Measurements from ENCODE around the gene RASSF4.

The RASSF4 gene

GRCh38 chr10:44935201-44935965, 24.2 kb upstream of the RASSF4 start:
- TF ChIP-seq, protein P1, sequence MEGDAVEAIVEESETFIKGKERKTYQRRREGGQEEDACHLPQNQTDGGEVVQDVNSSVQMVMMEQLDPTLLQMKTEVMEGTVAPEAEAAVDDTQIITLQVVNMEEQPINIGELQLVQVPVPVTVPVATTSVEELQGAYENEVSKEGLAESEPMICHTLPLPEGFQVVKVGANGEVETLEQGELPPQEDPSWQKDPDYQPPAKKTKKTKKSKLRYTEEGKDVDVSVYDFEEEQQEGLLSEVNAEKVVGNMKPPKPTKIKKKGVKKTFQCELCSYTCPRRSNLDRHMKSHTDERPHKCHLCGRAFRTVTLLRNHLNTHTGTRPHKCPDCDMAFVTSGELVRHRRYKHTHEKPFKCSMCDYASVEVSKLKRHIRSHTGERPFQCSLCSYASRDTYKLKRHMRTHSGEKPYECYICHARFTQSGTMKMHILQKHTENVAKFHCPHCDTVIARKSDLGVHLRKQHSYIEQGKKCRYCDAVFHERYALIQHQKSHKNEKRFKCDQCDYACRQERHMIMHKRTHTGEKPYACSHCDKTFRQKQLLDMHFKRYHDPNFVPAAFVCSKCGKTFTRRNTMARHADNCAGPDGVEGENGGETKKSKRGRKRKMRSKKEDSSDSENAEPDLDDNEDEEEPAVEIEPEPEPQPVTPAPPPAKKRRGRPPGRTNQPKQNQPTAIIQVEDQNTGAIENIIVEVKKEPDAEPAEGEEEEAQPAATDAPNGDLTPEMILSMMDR (IDR thresholded peaks at IDR 0.05): no peak

DNA sequence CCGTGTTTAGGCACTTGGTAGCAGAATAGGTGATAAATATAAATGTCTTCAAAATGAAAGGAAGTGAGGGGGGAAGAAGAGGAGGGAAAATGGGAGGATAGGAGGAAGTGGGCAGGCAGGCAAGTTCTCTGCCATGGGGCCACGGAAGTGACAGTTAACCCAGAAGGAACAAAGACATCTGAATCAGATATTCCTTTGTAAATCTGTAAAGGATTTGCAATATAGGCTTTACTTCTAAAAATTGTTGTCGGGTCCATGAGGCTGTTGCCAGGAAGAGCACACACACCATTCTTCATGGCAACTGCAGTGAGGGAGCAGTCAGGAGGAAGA, 23.7 kb upstream of the RASSF4 start:
- TF ChIP-seq, protein P1 (IDR thresholded peaks at IDR 0.05): no peak

- TF ChIP-seq, protein P1 (IDR thresholded peaks at IDR 0.05): no peak
These were observed 23.2 kb upstream of the RASSF4 start for GRCh38 chr10:44936314-44936975.

- TF ChIP-seq, protein P1 (IDR thresholded peaks at IDR 0.05): no peak
These were observed 22.2 kb upstream of the RASSF4 start for GRCh38 chr10:44937196-44938005.

DNA sequence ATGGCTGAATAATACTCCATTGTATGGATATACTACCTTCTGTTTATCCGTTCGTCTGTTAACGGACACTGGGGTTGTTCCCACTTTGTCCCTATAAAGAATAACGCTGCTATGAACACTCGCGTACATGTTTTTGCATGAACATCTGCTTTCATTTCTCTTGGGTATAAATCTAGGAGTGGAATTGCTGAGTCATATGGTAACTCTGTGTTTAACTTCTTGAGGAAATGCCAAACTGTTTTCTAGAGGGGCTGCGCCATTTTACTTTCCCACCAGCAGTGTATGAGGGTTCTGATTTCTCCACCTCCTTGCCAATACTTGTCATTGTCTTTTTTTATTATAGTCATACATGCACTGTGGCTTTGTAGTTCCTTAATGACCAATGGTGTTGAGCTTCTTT, 20.6 kb upstream of the RASSF4 start:
- TF ChIP-seq, protein P1 (IDR thresholded peaks at IDR 0.05): no peak

DNA sequence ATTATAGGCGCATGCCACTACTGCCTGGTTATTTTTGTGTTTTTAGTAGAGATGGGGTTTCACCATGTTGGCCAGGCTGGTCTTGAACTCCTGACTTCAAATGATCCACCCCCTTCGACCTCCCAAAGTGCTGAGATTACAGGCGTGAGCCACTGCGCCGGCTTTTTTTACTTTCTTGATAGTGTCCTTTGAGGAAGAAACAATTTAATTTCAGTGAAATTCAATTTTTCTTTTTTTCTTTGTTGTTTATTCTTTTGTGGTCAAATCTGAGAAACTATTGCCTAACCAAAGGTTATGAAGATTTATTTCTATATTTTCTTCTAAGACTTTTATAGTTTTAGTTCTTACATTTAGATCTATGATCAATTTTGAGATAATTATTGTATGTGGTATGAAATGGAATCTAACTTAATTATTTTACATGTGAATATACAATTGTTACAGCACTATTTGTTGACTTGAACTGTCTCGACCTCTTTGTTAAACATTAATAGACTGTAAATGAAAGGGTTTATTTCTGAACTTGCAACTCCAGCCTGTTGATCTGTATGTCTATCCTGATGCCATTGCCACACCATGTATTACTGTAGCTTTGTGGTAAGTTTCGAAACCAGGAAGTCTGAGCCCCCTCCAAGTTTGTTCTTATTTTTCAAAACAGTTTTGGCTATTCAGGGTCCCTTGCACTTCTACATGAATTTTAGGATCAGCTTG, 19.8 kb upstream of the RASSF4 start:
- TF ChIP-seq, protein P1 (IDR thresholded peaks at IDR 0.05): no peak

GRCh38 chr10:44944354-44944753, 15.2 kb upstream of the RASSF4 start:
- TF ChIP-seq, protein P1 (IDR thresholded peaks at IDR 0.05): no peak
